ENCODE data around the gene CDKN3. TPM values are rescaled to one million over a fixed set of nuclear protein-coding genes. Genes with fewer than 3 reads are reported as not detected.

CDKN3 gene
- total RNA-seq: 3.9 and 35.1 TPM in 2 replicates

GRCh38 chr14:54396493-54397335 lies at the start of gene CDKN3:
TSS of gene CDKN3 (plus strand) at chr14:54397007. CDS start at chr14:54397069, 62 bp downstream.

GRCh38 chr14:54440873-54441868 lies 44.4 kb downstream of the CDKN3 start, which contains the start of gene CNIH1:
TSS of gene CNIH1 (minus strand) at chr14:54441374. CDS start at chr14:54441327, 47 bp downstream.

Other genes starting within 250 kb of the CDKN3 start
- 120 and 207 TPM in 2 replicates for gene CNIH1, start 44.4 kb downstream of the CDKN3 start, total RNA-seq
- 72.9 and 114 TPM in 2 replicates for gene GMFB, start 92.0 kb downstream of the CDKN3 start, total RNA-seq
- 9.4 and 14.5 TPM in 2 replicates for gene CGRRF1, start 112.9 kb downstream of the CDKN3 start, total RNA-seq
- gene SAMD4A, start 170.1 kb downstream of the CDKN3 start, total RNA-seq: 24.9 and 38.5 TPM in 2 replicates